Mucosa of rectum (tissue), 2 donors: Measurements from ENCODE around the gene ABAT.

Source experiments
- H3K27ac ChIP-seq, 2 donors: one replicate each; pipeline ENCODE4 v1.7.0; 2013; ENCODE audit warnings: inconsistent platforms in 2 of 2, low read depth in 2 of 2, low read length in 2 of 2
- H3K27me3 ChIP-seq, 2 donors: one replicate each; pipeline ENCODE4 v1.7.0; 2013; ENCODE audit warnings: low read length in 2 of 2; ENCODE audit not compliant: control insufficient read depth in 2 of 2, insufficient read depth in 2 of 2
- H3K36me3 ChIP-seq, 2 donors: one replicate each; pipeline ENCODE4 v1.7.0; 2013; ENCODE audit warnings: low read length in 2 of 2; ENCODE audit not compliant: control insufficient read depth in 2 of 2, insufficient read depth in 2 of 2
- H3K4me1 ChIP-seq, 2 donors: one replicate each; pipeline ENCODE4 v1.7.0; 2013; ENCODE audit warnings: low read length in 2 of 2, mild to moderate bottlenecking in 1 of 2; ENCODE audit not compliant: control insufficient read depth in 2 of 2, insufficient read depth in 2 of 2
- H3K4me3 ChIP-seq, 2 donors: one replicate each; pipeline ENCODE4 v1.7.0; 2013; ENCODE audit warnings: low read length in 2 of 2
- H3K9ac ChIP-seq, 2 donors: one replicate each; pipeline ENCODE4 v1.7.0; 2013; ENCODE audit warnings: low read length in 2 of 2, low read depth in 1 of 2, mild to moderate bottlenecking in 1 of 2
- H3K9me3 ChIP-seq, 2 donors: one replicate each; pipeline ENCODE4 v1.7.0; 2013; ENCODE audit warnings: low read length in 2 of 2; ENCODE audit not compliant: control insufficient read depth in 2 of 2
- donor health status: healthy.
- donor health status: Normal muscosa, but diverticular disease.

Gene ABAT

GRCh38 chr16:8808009-8808408, 133.6 kb downstream of the ABAT start:
- Histone ChIP-seq H3K27me3 (no peaks in the 10 kb centered on the region), H3K9ac (no peak overlapping the region), H3K4me3 (no peak overlapping the region), H3K9me3 (no peaks in the 10 kb centered on the region), H3K27ac (no peak overlapping the region), H3K4me1 (no peaks in the 10 kb centered on the region), H3K36me3 (peaks cover 73 to 93% of the 10 kb centered on the region in 2 donors)

DNA sequence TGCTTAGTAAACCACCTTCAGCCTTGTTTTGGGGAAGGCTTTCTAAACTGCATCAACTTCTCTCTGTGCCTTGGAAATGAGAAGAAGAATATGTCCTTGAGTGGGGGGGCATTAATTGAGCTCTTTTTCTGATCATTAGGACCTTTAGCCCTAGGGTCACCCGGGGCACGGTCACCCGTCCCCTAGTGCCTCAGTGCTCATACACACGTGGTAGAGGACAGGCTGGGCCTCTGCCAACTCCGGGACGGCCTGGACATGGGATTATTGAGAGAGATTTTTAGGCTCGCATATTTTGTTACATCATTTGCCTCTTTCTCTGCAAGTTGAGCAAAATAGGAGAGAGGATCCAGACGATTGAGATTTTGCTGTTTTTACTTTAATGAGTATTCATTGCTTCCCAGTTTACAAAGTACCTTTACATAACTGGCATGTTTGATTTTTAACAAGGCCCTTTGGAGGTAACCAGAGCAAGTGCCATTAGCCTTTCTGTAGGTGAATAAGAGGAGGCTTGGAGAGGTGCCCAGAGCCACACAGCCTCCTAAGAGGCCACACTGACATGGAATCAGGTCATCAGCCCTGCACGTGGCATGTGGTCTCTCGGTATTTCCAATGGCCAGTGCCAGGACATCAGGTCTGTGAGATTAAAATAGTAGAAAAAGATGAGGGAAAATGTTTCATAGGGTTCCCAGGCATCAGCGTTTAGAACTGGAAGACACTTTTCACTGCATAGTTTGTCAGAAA, 134.4 kb downstream of the ABAT start:
- no peak overlapping the region for H3K27ac ChIP-seq
- H3K4me1 ChIP-seq = no peaks in the 10 kb centered on the region
- no peaks in the 10 kb centered on the region for H3K27me3 ChIP-seq
- no peak overlapping the region for H3K9ac ChIP-seq
- H3K4me3 ChIP-seq = no peak overlapping the region
- peaks cover 76 to 94% of the 10 kb centered on the region in 2 donors for H3K36me3 ChIP-seq
- H3K9me3 ChIP-seq = no peaks in the 10 kb centered on the region

DNA sequence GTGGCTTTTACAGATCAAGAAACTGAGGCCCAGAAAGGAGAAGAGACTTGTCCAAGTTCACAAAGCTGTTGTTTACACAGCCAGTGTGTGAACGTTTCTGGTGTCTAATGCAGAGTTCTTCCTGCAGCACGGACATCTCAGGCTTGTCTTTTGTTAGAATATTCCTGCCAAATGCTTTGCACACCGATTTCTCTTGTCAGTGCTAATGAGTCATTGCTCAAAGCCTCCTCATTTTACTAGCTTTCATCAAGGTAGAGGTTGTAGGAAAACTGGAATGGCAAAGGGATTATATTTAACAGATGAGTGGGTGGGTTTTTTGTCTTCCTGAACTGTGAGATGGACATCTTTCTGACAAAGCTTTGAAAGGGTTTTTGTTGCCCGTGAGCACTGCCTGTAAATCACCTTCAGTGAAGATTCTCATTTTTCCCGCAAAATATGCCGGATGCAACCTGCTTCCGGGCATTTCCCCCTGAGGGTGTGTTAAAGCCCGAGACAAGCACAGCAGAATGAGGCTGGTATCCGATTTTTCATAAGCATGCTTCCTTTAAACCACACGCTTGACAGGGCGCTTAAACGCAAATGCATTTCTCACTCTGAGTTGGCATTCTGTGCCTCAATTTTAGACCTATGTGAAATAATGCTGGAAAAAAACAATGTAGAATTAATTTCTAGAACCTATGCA, 137.9 kb downstream of the ABAT start:
- H3K27me3 ChIP-seq = no peaks in the 10 kb centered on the region
- H3K4me1 ChIP-seq = no peaks in the 10 kb centered on the region
- H3K9me3 ChIP-seq = no peaks in the 10 kb centered on the region
- H3K4me3 ChIP-seq = no peak overlapping the region
- H3K36me3 ChIP-seq = peaks cover 73 to 89% of the 10 kb centered on the region in 2 donors
- no peak overlapping the region for H3K27ac ChIP-seq
- H3K9ac ChIP-seq = no peak overlapping the region

DNA sequence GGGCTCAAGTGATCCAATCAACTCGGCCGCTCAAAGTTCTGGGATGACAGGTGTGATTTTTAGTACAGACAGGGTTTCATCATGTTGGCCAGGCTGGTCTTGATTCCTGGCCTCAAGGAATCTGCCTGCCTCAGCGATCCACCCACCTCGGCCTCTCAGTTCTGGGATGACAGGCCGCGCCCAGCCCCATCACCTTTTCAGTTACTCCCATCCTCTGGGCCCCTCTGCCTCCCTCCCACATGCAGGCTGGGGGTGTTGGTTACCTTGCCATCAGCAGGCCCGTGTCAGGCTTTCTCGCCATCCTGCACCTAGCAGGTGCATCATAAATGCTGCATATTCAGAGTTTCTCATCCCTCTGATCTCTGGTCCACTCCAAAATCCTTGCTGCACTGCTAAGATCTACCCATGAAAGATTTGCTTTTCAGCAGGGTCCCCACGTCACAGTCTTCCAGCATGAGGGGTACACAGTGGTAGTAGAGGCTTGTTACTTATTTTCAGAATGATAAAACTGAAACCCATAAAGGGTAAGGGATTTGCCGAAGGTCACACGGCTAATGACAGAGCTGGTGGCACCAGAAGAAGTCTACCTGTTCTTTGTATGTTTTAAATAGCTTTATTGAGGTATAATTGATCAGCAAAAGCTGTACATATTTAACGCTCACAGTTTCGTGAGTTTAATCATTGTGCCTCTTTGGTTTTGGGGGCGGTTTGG, 139.8 kb downstream of the ABAT start:
- Histone ChIP-seq H3K36me3 (peaks cover 68 to 82% of the 10 kb centered on the region in 2 donors), H3K9ac (no peak overlapping the region)

DNA sequence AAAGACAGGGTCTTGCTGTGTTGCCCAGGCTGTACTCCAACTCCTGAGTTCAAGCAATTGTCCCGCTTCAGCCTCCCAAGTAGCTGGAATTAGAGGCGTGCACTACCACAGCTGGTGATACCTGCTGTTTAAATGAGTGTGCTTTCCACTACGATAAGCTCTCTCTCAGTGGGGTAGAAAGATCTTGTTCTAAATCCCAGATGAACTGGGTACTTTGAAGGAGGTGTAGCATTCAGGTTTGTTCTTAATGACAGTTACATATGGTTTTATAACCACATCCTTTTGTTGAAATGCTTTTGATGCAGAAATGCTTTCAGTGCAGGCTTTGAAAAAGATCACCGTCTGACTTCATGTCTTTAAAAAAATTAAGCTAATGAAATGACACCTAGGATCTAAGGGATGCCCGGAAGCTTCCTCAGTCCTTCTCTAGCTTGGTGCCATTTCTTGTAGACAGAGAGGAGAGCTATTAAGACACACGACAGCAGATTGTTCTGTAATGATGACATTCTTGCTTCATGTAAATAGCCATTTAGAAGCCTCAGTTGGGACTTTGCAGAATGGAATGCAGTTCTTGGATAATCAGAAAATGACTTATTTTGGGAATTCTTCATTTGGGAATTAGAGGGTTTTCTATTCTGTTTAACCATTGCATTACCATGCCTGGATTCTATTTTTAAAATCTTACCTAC, 142.7 kb downstream of the ABAT start:
- H3K4me3 ChIP-seq = no peak overlapping the region

More for the DNA sequence above, 139.8 kb downstream of the ABAT start:
- Histone ChIP-seq H3K27me3 (no peaks in the 10 kb centered on the region), H3K27ac (no peak overlapping the region), H3K9me3 (no peaks in the 10 kb centered on the region), H3K4me1 (no peaks in the 10 kb centered on the region), H3K4me3 (no peak overlapping the region)

GRCh38 chr16:8818504-8819270, 144.3 kb downstream of the ABAT start:
- peaks cover 53 to 61% of the 10 kb centered on the region in 2 donors for H3K36me3 ChIP-seq
- H3K4me3 ChIP-seq = no peak overlapping the region
- H3K27me3 ChIP-seq = no peaks in the 10 kb centered on the region
- no peak overlapping the region for H3K9ac ChIP-seq
- H3K4me1 ChIP-seq = no peaks in the 10 kb centered on the region
- no peaks in the 10 kb centered on the region for H3K9me3 ChIP-seq
- H3K27ac ChIP-seq = no peak overlapping the region

More for the DNA sequence above, 142.7 kb downstream of the ABAT start:
- Histone ChIP-seq H3K27me3 (no peaks in the 10 kb centered on the region), H3K4me1 (no peaks in the 10 kb centered on the region), H3K9ac (no peak overlapping the region), H3K36me3 (peaks cover 66 to 76% of the 10 kb centered on the region in 2 donors), H3K9me3 (no peaks in the 10 kb centered on the region), H3K27ac (no peak overlapping the region)

- Histone ChIP-seq H3K27ac (no peak overlapping the region), H3K9ac (no peak overlapping the region), H3K36me3 (peaks cover 52 to 53% of the 10 kb centered on the region in 2 donors)
These were observed 145.1 kb downstream of the ABAT start for GRCh38 chr16:8819411-8820034.

DNA sequence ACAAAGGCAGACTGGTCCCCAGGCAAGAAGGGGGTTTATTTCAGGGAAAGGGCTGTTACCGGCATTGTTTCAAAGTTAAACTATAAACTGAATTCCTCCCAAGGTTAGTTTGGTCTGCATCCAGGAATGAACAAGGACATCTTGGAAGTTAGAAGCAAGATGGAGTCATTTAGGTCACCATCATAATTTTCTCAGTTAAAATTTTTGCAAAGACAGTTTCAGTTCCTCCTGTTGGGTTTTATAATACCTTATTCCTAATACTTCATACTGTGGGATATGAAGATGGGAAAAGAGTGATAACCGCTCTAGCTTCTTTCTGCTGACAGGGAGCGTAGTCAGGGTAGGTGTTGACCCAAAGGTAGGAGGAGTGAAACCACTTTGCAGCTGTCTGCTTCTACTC, 148.0 kb downstream of the ABAT start:
- Histone ChIP-seq H3K27me3 (no peaks in the 10 kb centered on the region), H3K4me1 (no peaks in the 10 kb centered on the region), H3K27ac (no peak overlapping the region), H3K9ac (no peak overlapping the region), H3K9me3 (no peaks in the 10 kb centered on the region), H3K36me3 (peaks cover 37 to 39% of the 10 kb centered on the region in 2 donors), H3K4me3 (no peak overlapping the region)

More at GRCh38 chr16:8819411-8820034, 145.1 kb downstream of the ABAT start:
- H3K4me3 ChIP-seq = no peak overlapping the region
- H3K4me1 ChIP-seq = no peaks in the 10 kb centered on the region
- no peaks in the 10 kb centered on the region for H3K9me3 ChIP-seq
- H3K27me3 ChIP-seq = no peaks in the 10 kb centered on the region

DNA sequence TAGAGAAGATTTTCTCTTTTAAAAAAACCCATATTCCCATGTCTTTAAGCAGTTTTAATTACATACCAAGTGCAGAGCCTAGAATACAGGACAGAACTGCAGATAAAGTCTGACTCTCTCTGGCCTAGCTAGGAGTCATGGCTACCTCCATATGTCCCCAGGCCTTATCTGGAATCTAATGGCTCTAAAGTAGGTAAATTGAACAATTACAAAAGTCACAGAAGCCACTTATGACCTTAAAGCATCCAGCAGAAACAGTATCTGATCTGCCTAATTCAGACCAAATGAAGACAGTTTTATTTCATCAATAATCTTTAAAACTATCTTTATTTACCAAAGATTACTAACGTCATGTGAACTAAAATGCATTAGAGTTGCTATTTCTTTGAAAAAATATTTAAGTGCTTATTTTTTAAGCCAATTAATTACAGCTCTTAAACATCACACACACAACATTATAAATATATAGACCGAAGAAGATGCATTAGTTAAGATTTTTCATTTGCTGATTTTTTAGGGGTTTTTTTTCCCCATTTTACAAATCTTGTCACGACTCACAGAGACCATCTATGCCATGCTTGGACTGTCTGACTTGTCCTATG, 152.0 kb downstream of the ABAT start:
- Histone ChIP-seq H3K36me3 (peaks cover 32 to 37% of the 10 kb centered on the region in 2 donors), H3K27ac (no peak overlapping the region), H3K9me3 (no peaks in the 10 kb centered on the region), H3K27me3 (no peaks in the 10 kb centered on the region), H3K4me3 (no peak overlapping the region), H3K4me1 (no peaks in the 10 kb centered on the region), H3K9ac (no peak overlapping the region)
